Activated CD4-positive, alpha-beta T cell treated with anti-CD3 and anti-CD28 coated beads, Interleukin-2, Interleukin-4, amounts not matched to agents 100 ng/mL and 50 ng/mL, durations not matched to agents 16 hours and 8 hours (primary cell): ENCODE data around the gene TCF7L2.
A peak's percentile ranks its signal among the peaks of the same experiment; 100 is the strongest.
"Not testable (repeated sequence)": the region's sequence is repeated elsewhere in the genome, so short reads cannot be mapped to it uniquely, and the experiment has no call there.

Source experiments
- DNase-seq: peaks from one replicate; pipeline ENCODE4 v3.0.0-alpha.2; 2020; ENCODE audit warnings: low spot score

Gene TCF7L2

DNA sequence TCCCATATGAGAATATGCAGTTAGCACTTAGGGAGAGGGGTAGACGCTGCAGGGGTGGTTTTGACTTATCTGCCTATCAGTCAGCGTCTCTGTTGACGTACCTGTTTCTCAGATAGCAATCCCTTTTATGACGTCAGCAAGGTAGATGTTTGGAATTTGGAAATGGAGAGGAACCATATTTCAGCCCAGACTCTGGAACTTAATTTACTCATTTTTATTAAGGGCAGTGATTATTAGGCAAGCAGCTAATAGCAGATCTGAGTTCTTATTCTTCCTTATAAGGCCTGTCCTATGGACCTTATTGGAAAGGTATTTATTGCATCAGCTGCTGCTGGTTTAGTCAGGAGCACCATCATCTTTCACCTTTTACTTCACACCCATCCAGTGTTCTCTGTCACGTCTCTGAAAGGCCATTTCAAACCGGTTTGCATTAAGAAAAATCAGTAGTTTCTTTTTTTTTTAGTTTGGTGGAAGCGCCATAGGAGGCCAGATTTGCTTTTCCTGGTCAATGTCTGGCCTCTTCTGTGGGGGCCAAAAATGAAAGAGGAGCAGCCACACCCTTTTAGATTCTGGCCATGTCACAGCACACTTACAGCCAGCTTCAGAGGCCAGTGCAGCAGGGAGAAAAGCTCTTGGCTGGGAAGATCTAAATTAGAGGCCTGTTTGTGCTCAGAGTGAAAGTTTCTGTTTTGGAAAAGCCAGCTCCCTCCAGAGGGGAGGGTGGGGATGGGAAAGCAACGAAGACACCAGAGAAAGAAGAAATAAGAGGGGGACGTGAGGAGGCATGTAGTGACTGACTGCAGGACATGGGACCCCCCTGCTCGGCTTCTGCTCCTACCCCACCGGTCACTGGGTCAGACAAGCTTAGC lies 146.3 kb downstream of the TCF7L2 start:
- DNase-seq, result no peak

DNA sequence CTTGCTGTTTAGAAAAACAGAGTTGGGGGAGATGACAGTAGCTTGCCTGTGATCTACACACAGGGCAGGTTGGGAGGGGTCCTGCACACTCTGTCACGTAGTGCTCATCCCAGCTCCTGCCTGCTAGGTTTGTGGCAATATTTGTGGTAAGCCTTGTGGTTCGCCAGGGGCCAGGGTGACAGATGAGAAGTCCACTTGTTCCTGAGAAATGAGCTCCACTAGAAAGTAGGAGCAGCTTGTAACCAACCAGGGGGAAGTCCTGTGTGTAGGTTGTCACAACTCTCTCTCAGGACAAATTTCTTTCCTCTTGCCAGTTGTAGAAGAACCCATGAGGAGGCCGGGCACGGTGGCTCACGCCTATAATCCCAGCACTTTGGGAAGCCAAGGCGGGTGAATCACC lies 147.0 kb downstream of the TCF7L2 start:
- no peak for DNase-seq

DNA sequence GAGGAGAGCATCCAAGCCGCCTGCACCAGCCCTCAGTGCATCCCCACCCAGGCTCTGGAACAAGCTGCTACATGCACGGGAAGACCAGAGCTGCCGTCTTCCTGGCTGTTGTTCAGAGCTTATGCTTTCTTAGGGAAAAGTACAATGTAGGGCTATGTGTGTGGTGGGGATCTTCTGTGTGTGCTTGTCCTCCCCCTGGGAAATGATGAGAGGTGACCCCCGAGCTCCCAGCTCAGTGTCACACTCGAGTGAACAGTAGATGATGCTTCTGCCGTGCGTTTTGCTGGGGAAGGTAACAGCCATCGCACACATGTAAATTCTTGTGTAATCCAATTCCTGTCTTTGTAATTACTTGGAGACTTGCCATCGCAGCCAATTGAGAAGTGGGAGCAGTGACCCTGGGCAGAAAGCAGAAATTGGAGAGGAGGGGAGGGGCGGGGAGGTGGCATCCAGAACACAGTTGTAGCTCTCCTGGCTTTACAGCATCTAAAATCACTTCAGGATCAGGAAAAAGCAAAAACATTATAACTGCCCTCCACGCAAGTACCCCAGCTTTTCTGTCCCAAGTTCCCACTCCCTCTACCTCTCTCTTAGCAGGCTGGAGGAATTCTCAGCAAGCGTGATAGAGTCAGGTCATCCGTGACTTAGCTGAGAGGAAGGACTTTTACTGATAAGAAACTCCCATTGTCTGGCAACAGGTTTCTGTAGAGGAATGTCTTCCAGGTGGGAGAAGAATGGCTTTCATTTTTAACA lies 149.6 kb downstream of the TCF7L2 start:
- no peak for DNase-seq

DNA sequence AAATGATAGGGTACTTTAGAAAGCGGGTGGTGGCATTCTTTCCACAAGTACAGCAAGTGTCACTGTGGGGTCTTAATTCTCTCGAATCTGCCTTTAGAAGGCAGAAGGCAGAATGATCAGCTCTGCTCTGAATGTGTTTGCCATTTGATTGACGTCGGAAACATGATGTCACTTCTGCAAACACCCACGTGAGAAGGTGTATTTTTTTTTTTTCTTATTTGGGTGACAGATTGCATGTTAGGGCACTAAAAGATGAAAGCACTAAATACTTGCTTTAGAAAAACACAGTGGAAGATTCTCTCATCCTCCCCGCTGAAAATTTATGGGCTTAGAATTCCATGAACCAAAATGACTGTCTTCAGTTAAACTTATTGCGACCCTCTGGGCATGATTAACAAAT lies 150.2 kb downstream of the TCF7L2 start:
- no peak for DNase-seq

DNA sequence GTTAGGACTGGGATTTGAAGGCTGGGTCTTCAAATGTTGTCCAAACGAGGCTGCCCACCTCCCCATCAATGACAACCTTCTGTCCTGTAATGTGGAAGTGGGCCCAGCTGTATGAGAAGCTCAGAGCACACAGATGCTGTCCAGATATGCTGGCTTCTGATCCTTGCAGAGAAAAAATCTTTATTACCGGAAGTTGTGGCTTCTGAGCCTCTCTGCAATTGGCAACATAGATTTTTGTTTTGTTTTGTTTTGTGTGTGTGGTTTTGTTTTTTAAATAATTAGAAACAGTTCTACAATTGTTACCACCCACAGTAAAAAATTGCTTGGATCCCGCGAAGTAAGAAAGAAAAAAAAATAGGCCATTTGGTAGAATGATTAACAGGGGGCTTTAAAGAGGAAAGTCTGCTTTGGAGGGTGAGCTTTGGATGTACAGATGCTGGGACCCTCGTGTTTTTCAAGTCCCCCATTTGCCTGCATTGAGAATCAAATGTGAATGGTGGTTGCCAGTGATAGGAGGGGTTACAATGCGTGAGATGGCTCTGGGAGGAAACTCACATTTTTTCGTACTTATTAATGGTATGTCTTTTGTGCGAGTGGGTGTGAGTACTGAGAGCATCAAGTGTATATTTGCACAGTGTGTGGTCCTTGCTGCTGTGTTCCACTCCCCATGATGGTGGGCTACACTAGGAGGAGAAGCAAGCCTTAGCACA lies 153.2 kb downstream of the TCF7L2 start:
- DNase-seq, result no peak

DNA sequence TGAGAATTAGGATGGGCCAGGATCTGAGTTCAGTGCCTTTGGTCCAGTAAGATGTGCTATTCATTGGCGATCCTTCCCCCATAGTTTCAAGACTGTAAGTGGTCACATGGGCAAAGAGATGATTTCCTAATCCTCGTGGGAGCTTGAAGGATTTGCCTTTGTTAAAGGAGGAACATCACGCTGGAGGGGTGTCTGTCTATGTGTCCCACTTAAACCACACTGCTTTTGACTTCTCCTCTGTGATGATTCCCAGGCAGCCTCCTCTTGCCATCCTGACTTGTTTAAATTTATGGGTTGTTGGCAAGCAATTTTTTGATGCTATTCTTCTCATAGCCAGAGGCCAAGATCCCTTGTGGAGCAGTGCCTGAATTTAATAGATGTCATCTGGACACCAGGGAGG lies 154.0 kb downstream of the TCF7L2 start:
- no peak for DNase-seq

DNA sequence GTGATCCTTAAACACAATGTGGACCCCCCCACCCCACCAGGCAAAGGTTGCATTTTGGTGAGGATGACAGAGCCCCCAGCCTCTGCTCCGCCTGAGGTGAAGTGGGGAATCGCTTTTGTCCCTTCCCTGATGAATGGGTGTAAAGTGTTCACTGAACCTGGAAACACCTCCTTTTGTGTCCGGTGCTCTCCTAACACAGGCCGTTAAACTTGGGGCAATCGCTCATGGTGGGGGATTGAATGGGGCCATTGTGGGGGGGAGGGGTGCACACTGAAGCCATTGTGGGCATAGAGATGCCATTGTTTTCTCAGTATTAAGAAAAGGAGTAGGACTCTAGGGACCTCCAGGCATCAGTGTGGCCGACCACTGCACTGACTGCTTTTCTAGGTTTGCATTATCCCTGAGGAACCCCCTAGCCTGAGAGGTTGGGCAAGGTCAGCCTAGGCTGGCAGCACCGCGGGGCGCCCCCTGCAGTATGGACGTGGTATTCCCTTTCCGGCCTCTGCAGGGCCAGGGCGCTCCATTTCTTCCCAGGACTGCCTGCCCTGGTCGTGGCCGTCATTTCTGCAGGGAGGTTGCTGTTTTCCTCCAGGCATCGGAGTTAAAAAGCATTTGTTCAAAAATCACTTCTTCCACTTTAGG lies 158.3 kb downstream of the TCF7L2 start:
- peak; percentile 5 for DNase-seq

DNA sequence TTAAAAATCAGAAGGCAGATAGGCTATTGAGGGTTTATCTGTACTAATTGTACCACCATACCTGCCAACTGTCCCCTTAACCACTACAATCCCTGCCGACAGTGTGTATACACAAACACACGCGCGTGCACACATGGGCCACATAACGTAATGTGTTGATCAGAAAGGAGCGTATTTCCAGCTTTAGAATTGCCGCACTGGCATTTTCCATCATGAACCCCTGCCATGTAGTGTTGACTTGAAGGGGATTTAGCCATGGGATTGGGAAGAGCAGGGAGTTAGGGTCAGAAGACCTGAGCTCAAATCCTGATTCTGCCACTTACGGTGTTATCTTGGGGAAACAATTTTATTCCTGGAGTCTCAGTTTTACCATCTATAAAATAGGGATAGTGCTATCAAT lies 158.9 kb downstream of the TCF7L2 start:
- DNase-seq, result no peak

DNA sequence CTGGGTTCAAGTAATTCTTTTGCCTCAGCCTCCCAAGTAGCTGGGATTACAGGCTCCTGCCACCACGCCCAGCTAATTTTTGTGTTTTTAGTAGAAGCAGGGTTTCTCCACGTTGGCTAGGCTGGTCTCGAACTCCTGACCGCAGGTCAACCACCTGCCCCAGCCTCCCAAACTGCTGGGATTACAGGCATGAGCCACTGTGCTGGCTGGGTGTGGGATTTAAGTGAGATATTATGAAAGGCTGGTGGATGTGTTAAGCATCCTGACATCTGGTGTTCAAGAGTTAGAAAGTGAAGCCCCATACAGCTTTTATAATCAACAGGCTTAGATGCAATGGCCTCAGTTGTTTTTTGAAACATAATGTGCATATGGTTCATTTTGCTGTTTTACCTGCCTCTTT lies 159.4 kb downstream of the TCF7L2 start:
- DNase-seq, result not testable (repeated sequence)

DNA sequence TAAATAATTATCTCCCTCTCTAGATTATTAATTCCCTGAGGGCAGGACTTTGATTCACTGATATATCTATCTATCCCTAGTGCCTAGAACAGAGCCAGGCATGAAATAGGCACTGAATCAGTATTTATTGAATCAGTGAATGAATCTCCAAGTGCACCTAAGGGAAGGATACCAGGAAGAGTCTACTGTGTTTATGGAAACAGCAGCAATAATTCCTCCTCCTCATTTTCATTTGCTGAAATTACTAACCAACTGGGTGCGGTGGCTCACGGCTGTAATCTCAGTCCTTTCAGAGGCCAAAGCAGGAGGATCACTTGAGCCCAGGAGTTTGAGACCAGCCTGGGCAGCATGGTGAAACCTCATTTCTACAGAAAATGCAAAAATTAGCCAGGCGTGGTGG lies 161.2 kb downstream of the TCF7L2 start:
- DNase-seq, result no peak

DNA sequence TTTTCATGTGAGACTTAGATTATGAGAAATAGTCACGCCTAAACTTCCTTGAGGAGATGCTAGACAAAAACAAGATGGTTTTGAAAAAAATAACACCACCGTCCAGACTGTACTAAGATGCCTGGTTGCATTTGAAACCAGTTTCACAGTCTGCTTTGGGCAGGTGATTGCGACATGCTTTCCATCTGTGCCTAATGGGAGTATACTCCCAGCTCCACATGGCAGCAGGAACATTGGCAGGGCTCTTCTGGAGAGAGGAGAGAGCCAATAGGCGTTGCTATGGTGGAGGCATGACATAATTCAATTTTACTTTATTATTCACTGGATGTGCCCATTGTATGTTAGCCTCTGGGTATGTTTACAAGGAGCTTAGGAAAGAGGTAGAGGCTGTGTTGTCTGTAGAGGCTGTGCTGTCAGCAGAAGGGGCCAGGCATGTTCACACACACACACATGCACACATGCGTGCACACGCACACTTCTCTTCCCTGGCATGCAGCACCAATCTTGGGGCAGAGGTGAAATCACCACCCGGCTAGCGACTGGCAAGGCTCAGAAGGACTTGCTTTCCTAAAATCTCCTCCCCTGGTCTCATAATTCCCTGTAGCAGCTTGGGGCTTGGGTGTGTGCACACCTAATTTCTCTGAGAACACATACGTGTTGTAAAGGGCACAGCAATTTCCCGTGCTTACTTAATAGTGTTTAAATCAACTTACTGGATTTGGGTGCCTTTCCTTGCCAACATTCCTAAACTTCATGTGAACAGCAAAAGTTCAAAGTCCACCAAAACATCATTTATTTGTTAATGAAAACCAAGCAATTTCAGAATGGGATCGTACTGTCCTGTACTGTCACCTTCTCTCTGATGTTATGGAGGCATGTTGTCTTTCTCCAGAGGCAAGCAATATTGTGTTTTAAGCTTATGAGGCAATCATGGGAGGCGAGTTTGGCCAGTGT lies 162.1 kb downstream of the TCF7L2 start:
- no peak for DNase-seq

DNA sequence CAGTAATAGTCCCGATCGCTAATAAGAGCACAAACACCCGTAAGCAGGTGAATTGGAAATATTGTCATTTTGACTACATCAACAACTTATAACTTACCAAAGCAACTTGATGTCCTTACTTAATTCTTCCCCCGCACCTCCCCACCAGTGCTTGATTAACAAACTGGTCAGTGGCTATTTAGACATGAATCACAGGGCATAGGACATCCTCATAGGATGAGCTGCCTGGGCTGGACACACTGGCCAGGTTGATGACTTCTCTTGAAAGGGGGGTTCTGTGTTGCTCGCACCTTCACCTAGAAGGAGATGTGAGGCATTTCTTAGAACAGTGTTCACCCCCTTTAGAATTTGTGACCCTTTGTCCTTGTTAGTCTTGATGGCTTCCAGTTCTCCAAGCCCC lies 163.2 kb downstream of the TCF7L2 start:
- DNase-seq, result no peak

DNA sequence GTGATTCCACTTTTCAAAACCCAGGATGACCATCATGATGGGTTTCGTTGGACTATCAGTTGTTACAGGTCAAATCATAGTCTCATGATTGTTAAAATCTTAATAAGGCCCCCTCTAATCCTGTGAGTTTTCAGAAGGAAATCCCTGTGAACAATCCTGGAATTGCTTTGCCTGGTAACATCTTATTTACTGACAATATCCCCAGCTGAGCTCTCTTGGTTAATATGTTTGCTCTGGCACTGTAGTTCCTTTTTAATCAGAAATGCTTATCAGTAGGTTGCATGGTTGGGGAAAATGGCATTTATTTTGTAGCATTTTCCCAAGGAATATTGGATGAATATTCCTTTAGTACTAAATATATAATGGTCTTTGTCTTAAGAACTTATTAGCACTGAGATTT lies 163.9 kb downstream of the TCF7L2 start:
- DNase-seq, result no peak

DNA sequence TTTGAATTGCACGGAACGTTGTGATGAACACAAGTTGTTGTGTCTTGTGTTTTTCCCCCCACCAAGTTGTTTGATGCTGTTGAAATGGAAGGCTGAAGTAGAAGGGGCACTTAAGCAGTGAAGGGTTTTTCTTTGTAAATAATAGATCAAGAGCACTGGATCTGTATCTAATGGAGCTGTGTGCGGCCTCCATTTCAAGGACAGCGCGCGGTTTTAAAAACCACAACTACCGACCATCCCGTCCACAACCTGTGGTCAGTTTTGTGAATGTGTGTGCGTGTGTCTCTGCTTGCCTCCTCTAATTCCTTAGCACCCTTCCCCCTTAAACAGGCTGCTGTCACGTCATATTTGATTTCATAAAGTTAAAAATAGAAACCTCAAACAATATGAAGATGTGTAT lies 165.5 kb downstream of the TCF7L2 start:
- DNase-seq, result no peak

DNA sequence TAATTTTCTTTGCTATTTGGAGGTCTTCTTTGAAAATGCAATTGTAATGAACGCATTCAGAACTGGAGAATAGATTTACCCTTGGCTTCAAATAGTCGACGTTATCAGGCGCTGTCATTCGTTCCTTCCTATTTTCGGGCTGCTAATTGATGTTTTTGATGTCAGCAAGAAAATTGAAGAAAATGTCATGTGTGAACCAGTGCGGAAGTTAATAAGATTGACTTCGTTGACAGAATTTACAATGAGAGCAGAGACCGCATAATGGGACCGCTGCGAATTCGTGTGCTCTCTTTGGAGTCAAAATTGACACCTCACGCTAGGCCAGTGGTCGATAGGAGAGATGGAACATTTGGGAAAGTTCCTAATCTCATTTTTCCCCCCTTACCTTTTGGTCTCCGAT lies 168.8 kb downstream of the TCF7L2 start:
- no peak for DNase-seq

DNA sequence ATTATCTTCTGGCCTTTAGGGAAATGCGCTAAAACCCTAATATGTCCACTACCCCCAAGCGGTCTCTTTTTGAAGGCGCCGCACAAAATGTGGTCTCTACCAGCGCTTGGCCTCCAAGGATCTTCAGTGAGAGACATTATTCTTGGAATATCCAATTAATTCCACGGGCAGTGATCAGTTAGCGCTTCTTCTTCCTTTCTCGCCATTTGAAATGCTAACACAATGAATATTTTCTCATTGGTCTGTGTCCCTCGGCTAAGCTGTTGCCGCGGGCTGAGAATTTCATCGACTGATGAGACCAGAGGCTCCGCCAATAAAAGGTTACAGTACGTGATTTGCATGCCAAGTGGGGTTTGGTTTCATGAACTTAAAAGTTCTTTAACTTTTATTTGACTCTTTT lies 169.8 kb downstream of the TCF7L2 start:
- DNase-seq, result no peak

DNA sequence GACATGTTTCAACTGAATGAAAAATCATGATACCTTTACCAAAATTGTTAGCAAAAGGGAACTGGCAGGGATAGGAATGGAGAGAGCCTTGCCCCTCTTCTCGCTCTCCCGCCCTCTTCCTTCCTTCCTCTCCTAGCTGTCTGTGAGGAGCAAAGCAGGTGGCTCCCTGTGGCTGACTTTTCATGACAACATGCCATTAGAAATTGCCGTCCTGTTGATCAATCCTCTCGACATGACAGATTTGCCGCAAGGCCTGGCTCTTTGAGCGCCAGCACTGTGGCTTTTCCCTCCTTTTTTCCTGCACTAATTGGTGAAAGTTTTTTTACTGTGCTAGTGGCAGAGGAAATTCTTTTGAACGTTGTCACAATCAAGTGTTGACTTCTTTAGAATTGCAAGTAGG lies 171.1 kb downstream of the TCF7L2 start:
- no peak for DNase-seq

DNA sequence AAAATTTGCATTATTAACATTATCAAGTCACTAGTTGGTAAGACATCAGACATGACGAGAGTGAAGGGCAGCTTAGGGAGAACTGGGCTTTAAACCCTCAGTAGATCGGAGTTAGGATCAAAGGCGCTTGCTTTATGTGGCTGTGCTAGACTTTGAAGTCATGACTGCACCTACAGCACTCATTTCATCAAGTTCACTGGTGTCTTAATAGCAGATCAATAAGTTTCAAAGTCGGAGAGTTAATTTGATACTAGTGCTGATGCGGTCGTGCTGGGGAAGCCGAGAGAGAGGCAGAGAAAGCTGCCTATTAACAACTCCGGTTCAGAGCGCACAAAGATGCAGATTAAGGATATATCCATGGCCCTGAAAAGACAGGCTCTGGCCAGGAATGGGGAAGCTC lies 172.9 kb downstream of the TCF7L2 start:
- no peak for DNase-seq

DNA sequence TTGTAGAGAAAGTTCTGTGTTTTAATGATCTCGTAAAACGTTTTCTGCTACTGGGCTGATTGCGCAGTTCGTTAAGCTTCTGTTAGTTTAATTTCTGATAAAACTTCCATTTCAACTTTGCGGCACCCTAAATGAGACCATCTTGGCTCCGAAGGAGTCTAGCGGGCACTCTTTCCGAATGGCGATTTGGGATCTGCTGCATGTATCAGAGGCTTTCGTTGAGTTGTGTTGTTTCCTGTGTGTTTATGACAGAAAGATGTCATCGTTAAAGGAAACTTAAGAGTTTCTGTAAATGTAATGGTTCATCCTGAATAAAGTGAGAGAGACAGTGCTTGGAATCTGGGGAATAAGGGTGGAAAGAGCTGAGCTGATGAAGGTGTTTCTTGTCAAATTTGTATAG lies 174.7 kb downstream of the TCF7L2 start:
- no peak for DNase-seq

DNA sequence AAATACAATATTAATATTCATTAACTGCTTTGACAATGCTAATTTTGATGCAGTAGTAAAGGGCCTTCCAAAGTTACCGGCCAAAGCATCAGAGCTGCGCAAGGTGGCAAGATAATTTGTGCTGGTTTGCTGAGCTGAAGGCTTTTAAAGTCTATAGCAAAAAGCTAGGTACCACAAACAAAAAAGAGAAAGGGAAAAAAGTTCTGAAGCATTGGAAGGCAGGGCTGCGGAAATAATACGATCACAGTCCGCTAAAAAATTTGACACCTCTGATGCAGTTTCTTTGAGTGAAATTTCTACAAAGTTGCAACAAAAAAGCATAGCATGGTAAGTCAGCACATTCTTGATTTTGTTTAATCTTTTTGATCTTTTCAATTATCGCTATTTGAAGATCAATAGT lies 175.6 kb downstream of the TCF7L2 start:
- DNase-seq, result no peak
